ENCODE measurements around the gene ADGRG1.

Gene ADGRG1

GRCh38 chr16:57636184-57636583 lies 7.8 kb downstream of the ADGRG1 start:
- DNase-seq, result no peak

GRCh38 chr16:57637020-57637419 lies 8.6 kb downstream of the ADGRG1 start:
- DNase-seq, result peak in 1 of 2 donors; percentile 25

GRCh38 chr16:57637424-57637823 lies 9.0 kb downstream of the ADGRG1 start:
- DNase-seq, result no peak

- DNase-seq, result no peak
Measured at GRCh38 chr16:57637965-57638364, 9.5 kb downstream of the ADGRG1 start.

GRCh38 chr16:57638381-57638780 lies 10.0 kb downstream of the ADGRG1 start:
- DNase-seq, result no peak

- DNase-seq, result no peak
Measured at GRCh38 chr16:57639172-57639887, 10.9 kb downstream of the ADGRG1 start.

GRCh38 chr16:57640185-57640584 lies 11.8 kb downstream of the ADGRG1 start:
- DNase-seq, result no peak

GRCh38 chr16:57640612-57641011 lies 12.2 kb downstream of the ADGRG1 start:
- no peak for DNase-seq

- no peak for DNase-seq
Measured at GRCh38 chr16:57642160-57643135, 14.0 kb downstream of the ADGRG1 start.

- DNase-seq, result peak; percentile 60 to 78
Measured at GRCh38 chr16:57643147-57643874, 14.9 kb downstream of the ADGRG1 start.

- DNase-seq, result no peak
Measured at GRCh38 chr16:57643910-57644309, 15.5 kb downstream of the ADGRG1 start.

GRCh38 chr16:57644383-57645014 lies 16.1 kb downstream of the ADGRG1 start:
- no peak for DNase-seq

GRCh38 chr16:57645169-57645568 lies 16.7 kb downstream of the ADGRG1 start:
- no peak for DNase-seq

GRCh38 chr16:57645691-57646387 lies 17.4 kb downstream of the ADGRG1 start:
- no peak for DNase-seq

GRCh38 chr16:57646388-57647039 lies 18.1 kb downstream of the ADGRG1 start:
- no peak for DNase-seq

- no peak for DNase-seq
Measured at GRCh38 chr16:57647136-57647875, 18.9 kb downstream of the ADGRG1 start.

GRCh38 chr16:57648125-57648524 lies 19.7 kb downstream of the ADGRG1 start:
- DNase-seq, result peak; percentile 25 to 31

GRCh38 chr16:57648581-57649442 lies 20.4 kb downstream of the ADGRG1 start:
- peak; percentile 67 to 99 for DNase-seq

- DNase-seq, result no peak
Measured at GRCh38 chr16:57649443-57649751, 21.0 kb downstream of the ADGRG1 start.

GRCh38 chr16:57649846-57650245 lies 21.4 kb downstream of the ADGRG1 start:
- no peak for DNase-seq
